HG02981 (cell line): ENCODE data around the gene SLC22A4.

ENCODE experiments used
- ATAC-seq: cut with Tn5 transposase; IDR thresholded peaks from one replicate; pipeline ENCODE4 v1.9.1; 2021; ENCODE audit warnings: mild to moderate bottlenecking, moderate library complexity; ENCODE audit not compliant: unreplicated experiment

SLC22A4 gene

DNA sequence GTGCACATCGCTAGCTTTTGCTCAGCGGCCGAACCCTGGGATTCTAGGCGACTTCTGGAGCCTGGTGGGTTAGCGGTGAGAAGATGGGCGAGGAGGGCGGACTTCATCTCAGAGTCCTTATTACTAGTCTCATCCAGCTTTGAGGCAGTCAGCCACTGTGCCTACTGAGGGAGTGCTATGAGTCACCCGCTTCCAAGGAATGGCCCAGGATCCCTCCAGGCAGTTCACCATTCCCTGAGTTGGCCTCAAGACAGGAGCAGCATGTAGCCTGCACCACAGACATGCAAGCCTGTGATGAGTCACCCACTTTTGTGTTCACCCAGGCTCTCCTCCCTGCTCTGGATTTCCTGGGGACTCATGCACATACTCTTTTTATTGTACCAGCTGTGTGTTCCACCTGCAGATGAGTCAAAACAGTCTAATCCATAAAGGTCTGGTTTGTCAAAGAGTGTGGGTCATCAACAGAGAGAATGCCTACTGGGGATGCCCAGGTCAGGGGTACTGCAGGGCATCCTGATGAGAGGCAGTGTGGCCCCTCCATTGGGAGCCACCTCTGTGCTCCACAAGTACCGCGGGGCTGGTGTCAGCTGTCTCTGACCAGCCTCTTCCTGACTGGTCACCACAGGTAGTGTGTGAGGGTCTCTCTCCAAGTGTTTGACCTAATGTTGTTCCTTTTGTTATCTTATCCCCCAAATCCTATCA is 95.5 kb downstream of the SLC22A4 start:
- no peak for ATAC-seq

DNA sequence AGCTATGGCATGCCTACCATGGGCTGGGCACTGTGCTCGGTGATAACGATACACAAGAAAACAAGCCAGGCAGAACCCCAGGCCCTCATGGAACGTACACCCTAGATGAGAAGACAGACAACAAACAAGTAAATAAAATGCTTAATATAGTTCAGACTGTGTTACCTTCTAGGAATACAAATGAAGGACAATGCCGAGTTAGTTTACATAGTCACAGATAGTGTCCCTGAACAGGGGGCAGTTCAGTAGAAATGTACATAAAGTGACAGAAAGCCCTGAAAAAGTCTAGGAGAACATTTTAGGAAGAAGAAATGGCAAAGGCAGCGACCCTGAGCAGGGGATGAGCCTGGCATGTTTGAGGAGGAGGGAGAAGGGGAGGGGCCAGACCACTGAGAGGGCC is 97.1 kb downstream of the SLC22A4 start:
- ATAC-seq, result no peak

DNA sequence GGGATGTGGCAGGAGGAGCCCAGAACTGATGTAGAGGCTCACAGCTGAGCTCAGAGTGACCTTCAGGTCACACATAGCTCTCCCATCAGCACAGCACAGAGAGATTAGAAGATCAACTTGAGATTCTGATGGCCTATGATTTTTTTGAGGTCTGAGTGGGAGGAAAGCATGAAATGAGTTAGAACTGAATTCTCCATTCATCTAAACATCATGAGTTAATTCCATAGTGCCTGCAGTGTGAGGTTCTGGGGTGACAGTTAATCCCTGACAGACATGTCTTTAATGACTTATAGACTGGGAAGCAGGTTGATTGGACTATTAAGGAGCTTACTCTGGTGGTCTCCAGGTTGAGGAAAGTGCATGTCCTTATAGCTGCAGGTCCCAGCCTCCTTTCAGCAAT is 97.7 kb downstream of the SLC22A4 start:
- ATAC-seq, result no peak

DNA sequence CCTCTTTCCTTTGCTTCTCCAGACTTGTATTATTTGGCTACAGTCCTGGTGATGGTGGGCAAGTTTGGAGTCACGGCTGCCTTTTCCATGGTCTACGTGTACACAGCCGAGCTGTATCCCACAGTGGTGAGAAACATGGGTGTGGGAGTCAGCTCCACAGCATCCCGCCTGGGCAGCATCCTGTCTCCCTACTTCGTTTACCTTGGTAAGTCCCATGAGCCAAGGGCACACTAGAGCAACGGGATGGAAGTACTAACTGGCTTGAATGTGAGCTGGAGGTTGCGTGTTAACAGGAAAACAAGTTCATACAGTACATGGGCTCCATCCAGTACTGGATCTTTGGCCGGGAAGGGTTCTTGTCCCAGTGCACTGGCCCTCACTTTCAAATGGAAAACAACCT is 98.2 kb downstream of the SLC22A4 start:
- ATAC-seq, result no peak

DNA sequence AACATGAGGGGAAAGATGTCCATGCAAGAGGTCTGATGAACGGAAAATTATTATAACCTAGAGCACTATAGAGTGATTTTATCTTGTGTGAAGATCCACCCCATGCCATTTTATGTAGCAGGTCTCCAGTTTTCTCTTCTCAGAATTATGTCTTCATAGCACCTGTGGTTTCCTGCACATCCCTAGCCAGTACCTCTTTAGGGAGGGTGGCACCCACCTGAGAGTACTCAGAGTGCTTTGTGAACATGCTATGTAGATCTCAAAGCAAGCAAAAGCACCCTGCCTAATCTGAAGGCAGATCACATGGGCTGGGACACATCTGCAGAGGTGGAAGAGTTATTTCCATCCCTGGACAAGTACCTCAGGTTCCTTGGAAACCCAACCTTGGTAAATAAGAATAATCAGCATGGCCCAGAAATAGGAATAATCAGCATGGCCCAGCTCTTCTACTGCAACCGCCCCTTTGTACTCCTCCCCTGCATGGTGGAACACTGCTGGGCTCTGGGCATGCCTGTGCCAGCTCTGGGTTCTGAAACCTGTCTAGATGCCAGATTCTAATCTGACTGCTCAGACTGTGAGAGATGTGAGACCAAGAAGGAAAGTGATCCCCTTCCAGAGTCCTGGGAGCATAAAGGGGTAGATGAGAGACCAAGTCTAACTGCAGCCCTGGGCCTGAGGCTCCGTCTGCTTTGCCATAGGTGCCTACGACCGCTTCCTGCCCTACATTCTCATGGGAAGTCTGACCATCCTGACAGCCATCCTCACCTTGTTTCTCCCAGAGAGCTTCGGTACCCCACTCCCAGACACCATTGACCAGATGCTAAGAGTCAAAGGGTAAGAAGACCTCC is 99.0 kb downstream of the SLC22A4 start:
- ATAC-seq, result no peak
